COLO668 (cell line): ENCODE measurements around the gene YTHDC2.
"Not testable (repeated sequence)": the region's sequence is repeated elsewhere in the genome, so short reads cannot be mapped to it uniquely, and the experiment has no call there.

Experiments used
- DNase-seq: peaks from one replicate; lab custom pipeline; 2025; ENCODE audit not compliant: unreplicated experiment; lab: John Stamatoyannopoulos, UW

Gene YTHDC2

GRCh38 chr5:113601423-113601822 is 87.9 kb downstream of the YTHDC2 start:
- no peak for DNase-seq

- DNase-seq = not testable (repeated sequence)
These were observed 89.8 kb downstream of the YTHDC2 start for GRCh38 chr5:113603246-113603645.

- peak; percentile 1 for DNase-seq
These were observed 93.0 kb downstream of the YTHDC2 start for GRCh38 chr5:113606298-113607134.

- DNase-seq = no peak
These were observed 93.9 kb downstream of the YTHDC2 start for GRCh38 chr5:113607361-113607760.

GRCh38 chr5:113608113-113608596 is 94.7 kb downstream of the YTHDC2 start:
- no peak for DNase-seq

GRCh38 chr5:113612060-113612496 is 98.6 kb downstream of the YTHDC2 start:
- no peak for DNase-seq

- no peak for DNase-seq
These were observed 100.7 kb downstream of the YTHDC2 start for GRCh38 chr5:113614191-113614590.

- DNase-seq = no peak
These were observed 102.2 kb downstream of the YTHDC2 start for GRCh38 chr5:113615708-113616107.

- no peak for DNase-seq
These were observed 103.8 kb downstream of the YTHDC2 start for GRCh38 chr5:113617191-113617796.

GRCh38 chr5:113632996-113633395 is 119.5 kb downstream of the YTHDC2 start:
- DNase-seq = no peak

GRCh38 chr5:113634957-113635356 is 121.5 kb downstream of the YTHDC2 start:
- no peak for DNase-seq

GRCh38 chr5:113641715-113642114 is 128.2 kb downstream of the YTHDC2 start:
- DNase-seq = no peak
